Right atrium auricular region (tissue), 2 donors: ENCODE results near the gene ZC3H13. TPM values are rescaled to one million over a fixed set of nuclear protein-coding genes. Genes with fewer than 3 reads are reported as not detected.

Source experiments
- DNase-seq: peaks from one replicate; pipeline ENCODE4 v3.0.0-alpha.2; 2019; ENCODE audit warnings: low spot score
- H3K27ac ChIP-seq, 2 donors: fragments of 200-600 bp; sonication (generic); 1 replicate in 1 of 2; 2 replicates in 1 of 2; pipeline ENCODE4 v1.5.1; 2016 to 2019
- H3K27me3 ChIP-seq, 2 donors: fragments of 200-600 bp; sonication (generic); one replicate each; pipeline versions ENCODE4 v1.5.1 to v1.6.0; 2017 to 2019
- H3K36me3 ChIP-seq: fragments of 200-600 bp; sonication (generic); one replicate; pipeline ENCODE4 v1.5.1; 2016
- H3K4me1 ChIP-seq, 2 donors: fragments of 200-600 bp; sonication (generic); one replicate each; pipeline versions ENCODE4 v1.5.1 to v1.6.0; 2017 to 2019
- H3K4me3 ChIP-seq, 2 donors: fragments of 200-600 bp; sonication (generic); 1 replicate in 1 of 2; 2 replicates in 1 of 2; pipeline ENCODE4 v1.5.1; 2017 to 2019; ENCODE audit warnings: mild to moderate bottlenecking in 1 of 2, moderate library complexity in 1 of 2
- H3K9me3 ChIP-seq, 2 donors: fragments of 200-600 bp; sonication (generic); one replicate each; pipeline ENCODE4 v1.5.1; 2019
- CTCF ChIP-seq, 2 donors: fragments of 200-600 bp; sonication (generic); IDR thresholded peaks; one replicate each; pipeline ENCODE4 v1.5.1; 2019; ENCODE audit warnings: antibody characterized with exemption in 2 of 2
- total RNA-seq, 2 donors: library from RNA; depleted of rRNA; stranded (reverse); fragments of >200 nt; gene quantifications; one replicate each; pipeline ENCODE4 v1.1.0, GENCODE V29; 2016

ZC3H13 gene
- total RNA-seq, 2 donors from 2014 or later, result 18.2 to 21.0 TPM

GRCh38 chr13:46086421-46086922, 33.9 kb upstream of the ZC3H13 start:
- no peak for DNase-seq
- no peak for TF ChIP-seq CTCF (IDR thresholded peaks at IDR 0.05)
- H3K27me3 ChIP-seq, result no peaks in the 10 kb centered on the region
- H3K9me3 ChIP-seq, result no peaks in the 10 kb centered on the region
- H3K4me1 ChIP-seq, result no peaks in the 10 kb centered on the region
- no peak overlapping the region for H3K4me3 ChIP-seq
- no peak overlapping the region for H3K27ac ChIP-seq
- no peaks in the 10 kb centered on the region for H3K36me3 ChIP-seq

DNA sequence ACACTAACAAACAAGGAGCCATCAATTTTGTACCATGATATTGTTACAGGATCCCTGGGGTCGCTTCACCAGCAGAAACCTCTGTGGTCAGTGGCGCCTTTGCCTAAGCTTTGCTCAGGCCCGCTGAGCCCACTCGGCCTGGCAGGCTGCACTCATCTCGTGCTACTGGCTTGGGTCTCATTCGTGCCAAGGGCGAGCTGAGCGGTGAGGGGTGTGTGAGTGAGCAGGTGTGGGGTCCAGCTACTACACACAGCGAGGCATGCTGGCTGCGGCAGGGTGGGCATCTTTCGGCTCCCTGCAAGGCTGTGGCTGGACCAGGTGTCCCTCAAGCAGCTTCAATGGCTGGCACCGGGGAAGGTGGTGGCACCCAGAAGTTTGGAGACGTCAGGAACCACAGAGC, 33.2 kb upstream of the ZC3H13 start:
- Histone ChIP-seq H3K27ac (no peak overlapping the region), H3K4me1 (no peaks in the 10 kb centered on the region), H3K36me3 (no peaks in the 10 kb centered on the region), H3K27me3 (no peaks in the 10 kb centered on the region), H3K9me3 (no peaks in the 10 kb centered on the region), H3K4me3 (no peak overlapping the region)
- no peak for DNase-seq
- no peak for TF ChIP-seq CTCF (IDR thresholded peaks at IDR 0.05)

GRCh38 chr13:46082324-46082723, 29.8 kb upstream of the ZC3H13 start:
- H3K4me1 ChIP-seq, result no peaks in the 10 kb centered on the region
- TF ChIP-seq CTCF (IDR thresholded peaks at IDR 0.05), result no peak
- H3K27ac ChIP-seq, result no peak overlapping the region
- no peaks in the 10 kb centered on the region for H3K27me3 ChIP-seq
- H3K4me3 ChIP-seq, result no peak overlapping the region
- H3K9me3 ChIP-seq, result no peaks in the 10 kb centered on the region
- H3K36me3 ChIP-seq, result no peaks in the 10 kb centered on the region
- no peak for DNase-seq

- H3K4me3 ChIP-seq, result no peak overlapping the region
- DNase-seq, result no peak
- no peaks in the 10 kb centered on the region for H3K4me1 ChIP-seq
- no peaks in the 10 kb centered on the region for H3K27me3 ChIP-seq
- no peak for TF ChIP-seq CTCF (IDR thresholded peaks at IDR 0.05)
- H3K27ac ChIP-seq, result no peak overlapping the region
- H3K9me3 ChIP-seq, result no peaks in the 10 kb centered on the region
- no peaks in the 10 kb centered on the region for H3K36me3 ChIP-seq
Observed at GRCh38 chr13:46079770-46080169, 27.2 kb upstream of the ZC3H13 start.

DNA sequence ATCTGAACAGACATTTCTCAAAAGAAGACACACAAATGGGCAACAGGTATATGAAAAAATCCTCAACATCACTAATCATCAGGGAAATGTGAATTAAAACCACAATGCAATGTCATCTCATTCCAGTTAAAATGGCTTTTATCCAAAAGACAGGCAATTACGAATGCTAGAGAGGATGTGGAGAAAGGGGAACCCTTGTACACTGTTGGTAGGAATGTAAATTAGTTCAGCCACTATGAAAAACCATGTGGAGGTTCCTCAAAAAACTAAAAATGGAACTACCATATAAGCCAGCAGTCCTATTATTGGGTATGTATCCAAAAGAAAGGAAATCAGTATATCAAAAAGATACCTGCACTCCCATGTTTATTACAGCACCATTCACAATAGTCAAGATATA, 24.7 kb upstream of the ZC3H13 start:
- Histone ChIP-seq H3K27me3 (no peaks in the 10 kb centered on the region), H3K4me1 (no peaks in the 10 kb centered on the region), H3K9me3 (no peaks in the 10 kb centered on the region), H3K27ac (no peak overlapping the region), H3K4me3 (no peak overlapping the region), H3K36me3 (no peaks in the 10 kb centered on the region)
- DNase-seq, result no peak
- no peak for TF ChIP-seq CTCF (IDR thresholded peaks at IDR 0.05)

DNA sequence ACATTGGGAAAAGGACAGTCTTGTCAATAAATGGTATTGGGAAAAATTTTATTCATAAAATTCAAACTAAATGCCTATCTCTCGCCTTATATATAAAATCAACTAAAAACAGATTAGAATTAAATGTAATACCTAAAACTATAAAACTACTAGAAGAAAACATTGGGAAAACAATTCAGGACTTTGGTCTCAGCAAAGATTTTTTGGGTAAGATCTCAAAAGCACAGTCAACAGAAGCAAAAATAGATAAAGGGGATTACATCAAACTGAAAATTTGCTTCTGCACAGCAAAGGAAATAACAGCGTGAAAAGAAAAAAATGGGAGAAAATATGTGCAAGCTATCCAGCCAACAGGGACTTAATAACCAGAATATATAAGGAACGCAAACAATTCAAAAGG, 24.3 kb upstream of the ZC3H13 start:
- Histone ChIP-seq H3K4me3 (no peak overlapping the region), H3K27ac (no peak overlapping the region), H3K36me3 (no peaks in the 10 kb centered on the region), H3K4me1 (no peaks in the 10 kb centered on the region), H3K27me3 (no peaks in the 10 kb centered on the region), H3K9me3 (no peaks in the 10 kb centered on the region)
- TF ChIP-seq CTCF (IDR thresholded peaks at IDR 0.05), result no peak
- DNase-seq, result no peak
